Measurements from ENCODE around the gene CD2BP2.
"Not testable (repeated sequence)": the region's sequence is repeated elsewhere in the genome, so short reads cannot be mapped to it uniquely, and the experiment has no call there.

The CD2BP2 gene

GRCh38 chr16:30342751-30343490 lies 12.2 kb downstream of the CD2BP2 start:
- no peaks in the 10 kb centered on the region for H3K9me3 Mint-ChIP-seq
- no peaks in the 10 kb centered on the region for H3K27me3 Mint-ChIP-seq
- H3K4me3 Mint-ChIP-seq, result no peak overlapping the region
- H3K4me1 Mint-ChIP-seq, result peaks cover 6% of the 10 kb centered on the region
- no peaks in the 10 kb centered on the region for H3K36me3 Mint-ChIP-seq
- H3K27ac Mint-ChIP-seq, result no peak overlapping the region

GRCh38 chr16:30341971-30342370 lies 13.1 kb downstream of the CD2BP2 start:
- H3K36me3 Mint-ChIP-seq, H3K27ac Mint-ChIP-seq, H3K4me3 Mint-ChIP-seq, H3K9me3 Mint-ChIP-seq, H3K27me3 Mint-ChIP-seq: not testable (repeated sequence)
- peaks cover 10% of the 10 kb centered on the region for H3K4me1 Mint-ChIP-seq

GRCh38 chr16:30340621-30341020 lies 14.5 kb downstream of the CD2BP2 start:
- Mint-ChIP-seq H3K4me1 (peaks cover 16% of the 10 kb centered on the region), H3K27ac (no peak overlapping the region), H3K36me3 (no peaks in the 10 kb centered on the region), H3K27me3 (no peaks in the 10 kb centered on the region), H3K4me3 (no peak overlapping the region), H3K9me3 (no peaks in the 10 kb centered on the region)

GRCh38 chr16:30338715-30339114 lies 16.4 kb downstream of the CD2BP2 start:
- not testable (repeated sequence) for H3K27me3 Mint-ChIP-seq, H3K9me3 Mint-ChIP-seq, H3K4me3 Mint-ChIP-seq, H3K27ac Mint-ChIP-seq, H3K36me3 Mint-ChIP-seq
- peaks cover 19% of the 10 kb centered on the region for H3K4me1 Mint-ChIP-seq

- peaks cover 22% of the 10 kb centered on the region for H3K4me1 Mint-ChIP-seq
- not testable (repeated sequence) for H3K4me3 Mint-ChIP-seq, H3K27me3 Mint-ChIP-seq, H3K9me3 Mint-ChIP-seq, H3K36me3 Mint-ChIP-seq, H3K27ac Mint-ChIP-seq
Observed at GRCh38 chr16:30337964-30338357, 17.1 kb downstream of the CD2BP2 start.

- H3K27me3 Mint-ChIP-seq, result no peaks in the 10 kb centered on the region
- H3K36me3 Mint-ChIP-seq, result no peaks in the 10 kb centered on the region
- H3K4me1 Mint-ChIP-seq, result peaks cover 25% of the 10 kb centered on the region
- peak overlapping the region; percentile 91 for H3K27ac Mint-ChIP-seq
- no peaks in the 10 kb centered on the region for H3K9me3 Mint-ChIP-seq
- peak overlapping the region; percentile 81 for H3K4me3 Mint-ChIP-seq
Observed at GRCh38 chr16:30335598-30336474, 19.3 kb downstream of the CD2BP2 start.

GRCh38 chr16:30335028-30335597 lies 20.0 kb downstream of the CD2BP2 start:
- peak overlapping the region; percentile 81 for H3K4me3 Mint-ChIP-seq

GRCh38 chr16:30334473-30334989 lies 20.6 kb downstream of the CD2BP2 start:
- H3K4me1 Mint-ChIP-seq, result peaks cover 30% of the 10 kb centered on the region
- H3K36me3 Mint-ChIP-seq, H3K27me3 Mint-ChIP-seq, H3K9me3 Mint-ChIP-seq: not testable (repeated sequence)
- peak overlapping the region; percentile 90 for H3K27ac Mint-ChIP-seq
- peak overlapping the region; percentile 97 for H3K4me3 Mint-ChIP-seq

More at GRCh38 chr16:30335028-30335597, 20.0 kb downstream of the CD2BP2 start:
- H3K9me3 Mint-ChIP-seq, H3K27me3 Mint-ChIP-seq, H3K36me3 Mint-ChIP-seq: not testable (repeated sequence)
- H3K27ac Mint-ChIP-seq, result peak overlapping the region; percentile 91
- peaks cover 24% of the 10 kb centered on the region for H3K4me1 Mint-ChIP-seq

- H3K27ac Mint-ChIP-seq, H3K9me3 Mint-ChIP-seq, H3K4me3 Mint-ChIP-seq, H3K27me3 Mint-ChIP-seq, H3K36me3 Mint-ChIP-seq: not testable (repeated sequence)
- H3K4me1 Mint-ChIP-seq, result peaks cover 40% of the 10 kb centered on the region
Observed at GRCh38 chr16:30324220-30324619, 30.9 kb downstream of the CD2BP2 start.

- not testable (repeated sequence) for H3K27me3 Mint-ChIP-seq
Observed at GRCh38 chr16:30318647-30319046, 36.5 kb downstream of the CD2BP2 start.

GRCh38 chr16:30310937-30311336 lies 44.2 kb downstream of the CD2BP2 start:
- not testable (repeated sequence) for H3K27me3 Mint-ChIP-seq, H3K9me3 Mint-ChIP-seq, H3K27ac Mint-ChIP-seq, H3K4me3 Mint-ChIP-seq, H3K36me3 Mint-ChIP-seq
- H3K4me1 Mint-ChIP-seq, result peaks cover 35% of the 10 kb centered on the region

More at GRCh38 chr16:30318647-30319046, 36.5 kb downstream of the CD2BP2 start:
- peaks cover 43% of the 10 kb centered on the region for H3K4me1 Mint-ChIP-seq
- H3K9me3 Mint-ChIP-seq, H3K27ac Mint-ChIP-seq, H3K4me3 Mint-ChIP-seq, H3K36me3 Mint-ChIP-seq: not testable (repeated sequence)

GRCh38 chr16:30309255-30309654 lies 45.9 kb downstream of the CD2BP2 start:
- H3K4me3 Mint-ChIP-seq, H3K27me3 Mint-ChIP-seq, H3K9me3 Mint-ChIP-seq, H3K36me3 Mint-ChIP-seq, H3K27ac Mint-ChIP-seq: not testable (repeated sequence)
- H3K4me1 Mint-ChIP-seq, result peaks cover 23% of the 10 kb centered on the region

Measured in activated naive CD4-positive, alpha-beta T cell treated with anti-CD3 and anti-CD28 coated beads, Interleukin-2, amount 50 U/mL, for 24 hours (primary cell).